ENCODE data around the gene GNG13.
A peak's percentile ranks its signal among the peaks of the same experiment; 100 is the strongest.

Gene GNG13

GRCh38 chr16:769184-769784, 31.2 kb downstream of the GNG13 start:
- TF ChIP-seq ZNF792 (tag by site-specific recombination; IDR thresholded peaks at IDR 0.05) (no peak), BCL11B (tag by site-specific recombination; IDR thresholded peaks at IDR 0.05; ENCODE audit: low read depth) (no peak), SP2 (tag by site-specific recombination; IDR thresholded peaks at IDR 0.05) (peak; percentile 8; the same call in 1 of the 2 replicates), ZNF223 (tag by site-specific recombination; IDR thresholded peaks at IDR 0.05) (no peak), SCRT2 (tag by site-specific recombination; IDR thresholded peaks at IDR 0.05) (peak; percentile 84), SCRT1 (tag by site-specific recombination; IDR thresholded peaks at IDR 0.05; ENCODE audit: borderline replicate concordance) (0 out of 2 replicates have a peak, but pooled peaks have one; percentile 45), ZNF155 (tag by site-specific recombination; IDR thresholded peaks at IDR 0.05) (no peak), HOXD13 (CRISPR knock-in tag; IDR thresholded peaks at IDR 0.05; ENCODE audit: borderline replicate concordance) (no peak)
- H3K4me1 ChIP-seq (ENCODE audit: control insufficient read depth, insufficient read depth, low read length), result no peaks in the 10 kb centered on the region
- H3K36me3 ChIP-seq (ENCODE audit: control insufficient read depth in 2 of 2, insufficient read depth in 1 of 2, low read length in 2 of 2), result no peaks in the 10 kb centered on the region
- no peak overlapping the region for H3K27ac ChIP-seq (ENCODE audit: extremely low read depth, low read depth, low read length)
- H3K9me3 ChIP-seq (ENCODE audit: control insufficient read depth, insufficient read depth, low read depth, low read length), result no peaks in the 10 kb centered on the region
- H3K4me3 ChIP-seq (ENCODE audit: low read depth, low read length), result no peak overlapping the region
- POLR2A ChIA-PET, result interaction anchor here (0.5 kb wide), 1 partner anchor 199 kb away, joined by 3 read pairs; no protein-coding TSS in a partner anchor
- CTCF ChIA-PET, result interaction anchor here (1.0 to 1.6 kb wide), 3 partner anchors 12 to 23 kb away, joined by 3 to 4 read pairs (median 3); no protein-coding TSS in a partner anchor

GRCh38 chr16:768428-768827, 32.1 kb downstream of the GNG13 start:
- ChIA-PET POLR2A (no interaction called here), CTCF (no interaction called here)
- no peaks in the 10 kb centered on the region for H3K9me3 ChIP-seq (ENCODE audit: control insufficient read depth, insufficient read depth, low read depth, low read length)
- TF ChIP-seq ZNF548 (tag by site-specific recombination; IDR thresholded peaks at IDR 0.05) (no peak), ZNF311 (tag by site-specific recombination; IDR thresholded peaks at IDR 0.05; ENCODE audit: borderline replicate concordance) (no peak), GLI2 (tag by site-specific recombination; IDR thresholded peaks at IDR 0.05; ENCODE audit: borderline replicate concordance, low read depth) (no peak), ZNF837 (tag by site-specific recombination; IDR thresholded peaks at IDR 0.05) (no peak), EGR2 (tag by site-specific recombination; IDR thresholded peaks at IDR 0.05; ENCODE audit: low read depth) (peak; percentile 16; the same call in 1 of the 2 replicates), GLIS2 (tag by site-specific recombination; IDR thresholded peaks at IDR 0.05) (peak; percentile 33; the same call in 1 of the 2 replicates), ZNF776 (tag by site-specific recombination; IDR thresholded peaks at IDR 0.05; ENCODE audit: borderline replicate concordance) (no peak), PATZ1 (tag by site-specific recombination; IDR thresholded peaks at IDR 0.05) (0 out of 2 replicates have a peak, but pooled peaks have one; percentile 11), KLF1 (tag by site-specific recombination; IDR thresholded peaks at IDR 0.05) (peak; percentile 87), ZNF350 (tag by site-specific recombination; IDR thresholded peaks at IDR 0.05) (no peak), GLIS1 (tag by site-specific recombination; IDR thresholded peaks at IDR 0.05) (peak; percentile 23; the same call in 1 of the 2 replicates), KLF9 (tag by site-specific recombination; IDR thresholded peaks at IDR 0.05; ENCODE audit: low read depth) (peak; percentile 21; the same call in 1 of the 2 replicates), ZFHX2 (tag by site-specific recombination; conservative IDR thresholded peaks at IDR 0.05) (peak; percentile 67; the same call in 1 of the 2 replicates), ZNF174 (tag by site-specific recombination; IDR thresholded peaks at IDR 0.05) (no peak), HIC1 (tag by site-specific recombination; IDR thresholded peaks at IDR 0.05) (peak; percentile 24; the same call in 1 of the 2 replicates)
- TF ChIP-seq, protein P1, sequence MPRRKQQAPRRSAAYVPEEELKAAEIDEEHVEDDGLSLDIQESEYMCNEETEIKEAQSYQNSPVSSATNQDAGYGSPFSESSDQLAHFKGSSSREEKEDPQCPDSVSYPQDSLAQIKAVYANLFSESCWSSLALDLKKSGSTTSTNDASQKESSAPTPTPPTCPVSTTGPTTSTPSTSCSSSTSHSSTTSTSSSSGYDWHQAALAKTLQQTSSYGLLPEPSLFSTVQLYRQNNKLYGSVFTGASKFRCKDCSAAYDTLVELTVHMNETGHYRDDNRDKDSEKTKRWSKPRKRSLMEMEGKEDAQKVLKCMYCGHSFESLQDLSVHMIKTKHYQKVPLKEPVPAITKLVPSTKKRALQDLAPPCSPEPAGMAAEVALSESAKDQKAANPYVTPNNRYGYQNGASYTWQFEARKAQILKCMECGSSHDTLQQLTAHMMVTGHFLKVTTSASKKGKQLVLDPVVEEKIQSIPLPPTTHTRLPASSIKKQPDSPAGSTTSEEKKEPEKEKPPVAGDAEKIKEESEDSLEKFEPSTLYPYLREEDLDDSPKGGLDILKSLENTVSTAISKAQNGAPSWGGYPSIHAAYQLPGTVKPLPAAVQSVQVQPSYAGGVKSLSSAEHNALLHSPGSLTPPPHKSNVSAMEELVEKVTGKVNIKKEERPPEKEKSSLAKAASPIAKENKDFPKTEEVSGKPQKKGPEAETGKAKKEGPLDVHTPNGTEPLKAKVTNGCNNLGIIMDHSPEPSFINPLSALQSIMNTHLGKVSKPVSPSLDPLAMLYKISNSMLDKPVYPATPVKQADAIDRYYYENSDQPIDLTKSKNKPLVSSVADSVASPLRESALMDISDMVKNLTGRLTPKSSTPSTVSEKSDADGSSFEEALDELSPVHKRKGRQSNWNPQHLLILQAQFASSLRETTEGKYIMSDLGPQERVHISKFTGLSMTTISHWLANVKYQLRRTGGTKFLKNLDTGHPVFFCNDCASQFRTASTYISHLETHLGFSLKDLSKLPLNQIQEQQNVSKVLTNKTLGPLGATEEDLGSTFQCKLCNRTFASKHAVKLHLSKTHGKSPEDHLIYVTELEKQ (tag by site-specific recombination; IDR thresholded peaks at IDR 0.05; ENCODE audit: borderline replicate concordance), result no peak
- no peak overlapping the region for H3K4me3 ChIP-seq (ENCODE audit: low read depth, low read length)
- no peak overlapping the region for H3K27ac ChIP-seq (ENCODE audit: extremely low read depth, low read depth, low read length)
- no peaks in the 10 kb centered on the region for H3K36me3 ChIP-seq (ENCODE audit: control insufficient read depth in 2 of 2, insufficient read depth in 1 of 2, low read length in 2 of 2)
- H3K4me1 ChIP-seq (ENCODE audit: control insufficient read depth, insufficient read depth, low read length), result no peaks in the 10 kb centered on the region

Data from HEK293 (cell line).